Bone marrow (tissue), 2 donors: ENCODE data around the gene CITED2.
A peak's percentile ranks its signal among the peaks of the same experiment; 100 is the strongest.
"Not testable (repeated sequence)": the region's sequence is repeated elsewhere in the genome, so short reads cannot be mapped to it uniquely, and the experiment has no call there.

Experiments used
- DNase-seq, 2 donors: peaks; one replicate each; lab custom pipeline; 2025; lab: John Stamatoyannopoulos, UW

CITED2 gene, protein sequence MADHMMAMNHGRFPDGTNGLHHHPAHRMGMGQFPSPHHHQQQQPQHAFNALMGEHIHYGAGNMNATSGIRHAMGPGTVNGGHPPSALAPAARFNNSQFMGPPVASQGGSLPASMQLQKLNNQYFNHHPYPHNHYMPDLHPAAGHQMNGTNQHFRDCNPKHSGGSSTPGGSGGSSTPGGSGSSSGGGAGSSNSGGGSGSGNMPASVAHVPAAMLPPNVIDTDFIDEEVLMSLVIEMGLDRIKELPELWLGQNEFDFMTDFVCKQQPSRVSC

DNA sequence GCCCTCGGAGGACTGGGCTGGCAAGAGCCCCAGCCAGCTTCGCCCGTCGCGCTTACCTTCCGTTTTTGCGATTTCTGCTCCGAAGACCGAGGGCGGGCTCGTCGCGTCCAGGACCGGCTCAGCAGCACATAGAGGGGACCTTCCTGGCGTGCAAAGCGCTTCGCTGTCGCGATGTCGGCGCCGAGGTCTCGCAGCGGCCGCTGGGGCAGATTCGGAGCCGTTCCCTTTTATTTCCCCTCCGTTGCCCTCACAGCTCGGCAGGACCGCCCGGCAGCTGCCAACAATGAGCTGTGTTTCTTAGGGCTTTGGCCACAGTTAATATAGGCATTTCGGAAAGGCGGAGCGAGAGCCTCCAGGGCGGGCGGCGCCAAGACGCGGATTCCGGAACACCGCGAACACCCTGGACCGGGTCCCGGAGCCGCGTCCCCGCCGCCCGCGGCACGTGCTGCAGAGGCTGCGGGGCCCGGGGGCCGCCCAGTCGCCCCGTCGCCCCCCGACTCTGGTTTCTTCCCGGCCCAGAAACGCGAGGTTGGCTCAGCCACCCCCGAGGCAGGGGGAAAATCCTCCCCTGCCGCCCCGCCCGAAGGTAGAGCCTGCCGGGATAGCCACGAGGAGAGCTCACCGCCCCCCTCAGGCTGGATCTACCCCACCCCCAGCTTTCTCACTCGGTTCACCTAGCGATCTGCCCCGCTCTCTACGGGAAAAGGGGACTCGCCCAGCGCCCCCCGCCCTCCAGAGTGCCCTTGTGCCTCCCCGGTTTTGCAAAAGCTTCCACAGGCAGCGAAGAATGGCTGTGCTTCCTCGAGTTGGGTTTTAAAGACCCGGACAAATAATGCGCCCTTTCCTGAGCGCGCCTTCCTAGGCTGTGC lies at the start of gene CITED2:
CITED2 (minus strand) TSS at position 292 of the 869 bp plus-strand sequence. CDS start 704 bp downstream, outside the sequence.
- DNase-seq = peak; percentile 87 to 95

DNA sequence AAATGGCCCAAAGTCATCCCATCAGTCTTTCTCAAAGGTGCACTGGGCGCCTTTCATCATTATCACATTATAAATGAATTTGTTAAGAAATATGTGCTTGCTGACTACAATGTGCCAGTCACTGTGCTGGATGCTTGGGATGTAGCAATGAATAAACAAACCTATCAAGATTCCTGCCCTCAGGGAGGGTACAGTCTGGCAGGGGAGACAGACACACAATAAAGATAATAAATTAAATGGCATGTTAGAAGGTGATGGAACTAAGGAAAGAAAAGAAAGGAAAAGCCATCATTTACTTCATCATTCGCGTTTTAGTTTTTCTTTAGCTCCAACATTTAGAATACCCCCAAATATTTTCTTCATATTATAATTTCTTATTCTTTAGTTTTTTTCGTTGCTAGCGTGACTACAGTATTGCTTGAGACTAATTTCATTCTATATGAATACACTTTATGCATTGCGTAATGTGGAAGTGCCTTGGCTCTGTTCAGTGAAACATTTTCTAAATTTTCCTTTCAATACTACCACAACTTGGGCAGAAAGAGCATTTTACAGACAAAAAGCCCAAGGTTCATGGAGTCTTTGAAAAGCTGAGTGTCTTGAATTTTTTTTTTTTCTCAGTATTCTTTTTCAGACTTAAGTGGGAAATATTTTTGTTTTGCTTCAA lies 48.7 kb upstream of the CITED2 start:
- DNase-seq = no peak

DNA sequence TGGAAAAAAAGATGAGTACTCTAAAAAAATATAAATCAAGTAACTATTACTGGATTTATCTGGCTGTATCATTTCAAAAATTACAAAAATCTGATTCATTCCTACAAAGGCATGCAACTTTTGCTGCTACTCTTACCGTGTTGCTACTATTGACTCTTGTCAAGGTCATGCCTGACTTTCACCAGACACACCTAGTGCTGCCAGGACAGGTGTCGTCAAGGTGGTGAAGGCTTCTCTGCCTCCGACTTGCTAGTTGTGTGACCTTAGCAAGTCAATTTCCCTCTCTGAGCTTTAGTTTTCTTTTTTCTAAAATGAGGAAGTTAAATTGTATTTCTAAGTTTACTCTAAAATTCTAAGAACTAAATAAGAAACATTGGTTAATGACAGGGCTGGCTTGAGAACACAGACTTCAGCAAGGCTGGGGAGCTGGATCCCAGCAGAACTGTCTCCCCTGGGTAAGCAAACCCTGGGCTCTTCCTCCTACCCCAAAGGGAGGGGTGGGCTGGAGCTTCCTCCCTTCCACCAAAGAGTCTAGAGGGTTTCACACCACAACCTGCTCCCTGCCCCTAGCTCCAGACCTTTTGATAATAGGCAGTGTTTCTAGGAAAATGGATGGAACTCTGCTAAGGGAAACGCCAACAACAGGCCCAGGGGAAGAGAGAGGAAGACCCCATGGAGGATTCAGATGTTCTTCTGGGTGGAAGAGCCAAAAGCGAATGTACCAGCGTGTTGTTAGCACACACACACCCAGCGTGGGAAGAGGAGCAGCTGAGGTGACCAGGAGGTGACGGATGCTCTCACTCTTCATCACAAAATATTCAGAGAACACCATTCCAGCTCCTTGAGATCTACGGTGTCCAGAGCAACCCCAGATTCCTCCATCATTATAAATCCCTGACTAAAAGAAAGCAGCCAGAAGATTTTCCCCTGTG lies 47.9 kb upstream of the CITED2 start:
- DNase-seq = peak in 1 of 2 donors; percentile 37

DNA sequence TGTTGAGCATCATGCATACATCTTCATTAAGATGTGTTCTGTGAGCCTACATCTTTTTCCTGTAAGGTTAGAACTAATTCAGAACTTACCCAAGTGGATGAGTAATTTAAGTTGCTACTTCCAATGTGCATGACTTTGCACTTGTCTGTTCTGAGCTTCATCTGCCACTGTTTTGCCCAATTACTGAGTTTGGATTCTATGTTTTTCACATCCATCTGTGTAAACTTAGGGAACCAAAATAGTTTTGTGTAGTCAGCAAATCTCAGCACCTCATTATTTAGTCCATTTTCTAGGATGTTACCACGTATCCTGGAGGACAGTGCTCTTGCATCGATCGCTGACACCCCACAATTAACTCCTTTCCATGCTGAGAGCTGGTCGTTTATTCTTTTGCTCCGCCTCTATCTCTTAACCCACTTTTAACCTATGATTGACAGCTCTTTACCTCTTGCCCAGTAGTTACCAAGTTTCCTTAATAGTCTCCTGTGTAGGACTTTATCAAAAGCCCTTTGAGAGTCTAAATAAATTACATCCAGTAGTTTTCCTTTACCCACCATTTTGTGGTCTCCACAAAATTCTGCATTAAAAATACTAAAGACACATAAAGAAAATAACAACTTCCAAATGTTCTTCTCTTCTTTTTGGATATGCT lies 44.2 kb upstream of the CITED2 start:
- DNase-seq = no peak

DNA sequence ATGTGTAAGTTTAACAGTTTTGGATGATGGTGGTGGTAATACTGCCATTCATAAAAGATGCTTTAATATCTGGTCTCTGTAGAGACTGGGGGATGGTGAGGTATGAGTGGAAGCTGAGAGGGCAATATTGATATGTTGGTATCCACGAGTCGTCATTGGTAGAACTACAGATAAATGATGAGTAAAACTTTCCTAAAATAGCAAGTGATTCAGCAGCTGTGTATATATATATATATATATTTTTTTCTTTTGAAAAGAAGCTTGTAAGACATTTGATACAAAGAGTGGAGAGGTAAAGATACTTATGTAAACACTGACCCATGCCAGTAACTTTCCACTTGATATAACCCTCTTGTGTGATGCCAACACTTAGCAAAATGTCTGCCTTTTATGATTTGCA lies 41.7 kb upstream of the CITED2 start:
- DNase-seq = no peak

DNA sequence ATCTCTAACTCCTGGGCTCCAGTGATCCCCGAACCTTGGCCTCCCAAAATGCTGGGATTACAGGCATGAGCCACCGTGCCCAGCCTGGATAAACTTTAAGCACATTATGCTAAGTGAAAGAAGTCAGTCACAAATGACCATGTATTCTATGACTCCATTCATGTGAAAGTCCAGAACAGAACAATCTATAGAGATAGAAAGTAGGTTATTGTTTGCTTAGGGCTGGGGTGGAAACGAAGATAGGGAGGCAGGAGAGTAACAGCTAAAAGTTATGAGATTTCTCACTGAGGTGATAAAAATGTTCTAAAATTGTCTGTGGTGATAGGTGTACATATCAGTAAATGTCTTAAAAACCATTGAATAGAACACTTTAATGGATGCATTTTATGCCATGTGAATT lies 40.9 kb upstream of the CITED2 start:
- DNase-seq = no peak

DNA sequence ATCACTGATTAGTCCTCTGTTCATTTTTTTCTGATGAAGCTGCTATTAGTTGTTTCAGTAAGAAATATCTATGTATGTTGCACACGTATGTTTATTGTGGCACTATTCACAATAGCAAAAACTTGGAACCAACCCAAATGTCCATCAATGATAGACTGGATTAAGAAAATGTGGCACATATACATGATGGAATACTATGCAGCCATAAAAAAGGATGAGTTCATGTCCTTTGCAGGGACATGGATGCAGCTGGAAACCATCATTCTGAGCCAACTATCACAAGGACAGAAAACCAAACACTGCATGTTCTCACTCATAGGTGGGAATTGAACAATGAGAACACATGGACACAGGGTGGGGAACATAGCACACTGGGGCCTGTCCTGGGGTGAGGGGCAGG lies 37.7 kb upstream of the CITED2 start:
- DNase-seq = not testable (repeated sequence)

DNA sequence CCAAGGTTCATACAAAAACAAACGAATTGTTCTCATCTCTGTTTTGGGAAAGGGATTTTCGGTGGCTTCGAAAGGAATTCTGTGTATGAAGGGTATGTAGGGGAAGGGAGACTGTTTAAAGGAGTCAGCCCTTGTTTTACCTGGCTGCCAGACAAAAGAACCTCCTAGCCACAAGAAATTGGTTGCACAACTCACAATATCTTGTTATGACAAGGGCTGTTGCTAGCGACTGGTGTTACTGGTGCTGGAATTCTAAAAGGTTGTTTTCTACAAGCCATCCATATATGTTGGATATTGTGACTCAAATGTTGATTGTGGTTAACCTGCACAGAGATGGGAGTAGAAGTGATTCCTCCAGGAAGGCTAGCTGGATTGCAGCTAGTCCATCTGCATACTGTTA lies 34.6 kb upstream of the CITED2 start:
- DNase-seq = no peak

DNA sequence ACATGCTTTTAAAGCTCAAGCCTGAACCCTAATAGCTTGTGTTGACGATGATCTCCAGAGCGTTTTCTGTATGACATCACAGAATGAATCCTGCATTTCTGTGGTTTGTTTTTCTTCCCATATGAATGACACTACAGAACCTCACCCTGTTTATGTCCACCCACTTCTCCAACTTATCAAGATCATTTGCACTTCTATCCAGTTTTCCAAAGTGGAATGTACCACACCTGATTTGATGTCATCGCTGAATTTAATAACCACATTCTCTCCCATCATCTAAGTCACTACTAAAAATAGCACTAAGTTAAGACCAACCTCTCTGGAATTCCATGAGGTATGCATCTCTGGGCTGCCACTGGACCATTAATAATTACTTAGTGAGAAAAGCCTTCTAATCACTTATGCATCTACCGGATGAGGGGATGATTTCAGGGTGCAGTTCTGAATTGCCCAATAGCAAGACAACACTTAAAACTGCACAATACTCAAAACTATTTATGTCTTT lies 33.3 kb upstream of the CITED2 start:
- DNase-seq = no peak

DNA sequence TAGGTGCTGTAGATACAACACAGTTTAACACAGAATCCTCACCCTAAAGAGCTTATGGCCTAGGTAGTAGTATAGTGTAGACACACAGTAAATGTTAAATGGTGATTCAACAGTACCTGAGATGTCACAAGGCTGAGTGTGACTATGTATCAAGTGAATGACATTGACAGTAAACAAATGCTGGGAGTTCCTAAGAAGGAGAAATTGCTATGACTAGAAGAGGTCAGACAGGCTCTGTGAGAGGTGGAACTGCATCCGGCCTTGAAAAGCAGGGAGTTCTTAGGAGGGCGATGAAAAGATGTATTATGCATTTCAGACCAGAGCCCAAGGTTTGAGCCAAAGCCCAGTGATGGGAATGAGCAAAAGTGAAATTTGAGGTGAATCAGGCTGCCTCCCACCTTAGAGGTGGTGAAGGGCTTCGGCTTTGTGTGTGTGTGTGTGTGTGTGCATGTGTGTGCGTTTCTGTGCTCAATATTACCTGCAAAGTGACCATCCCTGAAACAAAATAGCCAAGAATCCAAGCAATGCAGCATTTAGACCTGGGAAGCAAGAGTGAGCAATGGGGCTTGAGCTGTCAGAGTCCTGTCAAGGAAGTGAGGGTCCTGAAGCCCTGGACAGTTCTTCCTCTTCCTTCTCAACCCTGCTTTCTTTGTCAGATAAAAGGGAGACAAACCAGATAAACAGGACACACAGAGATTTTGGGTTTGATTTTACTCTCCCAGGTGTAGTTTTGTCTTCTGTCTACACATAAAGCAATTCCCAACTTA lies 32.3 kb upstream of the CITED2 start:
- DNase-seq = no peak

DNA sequence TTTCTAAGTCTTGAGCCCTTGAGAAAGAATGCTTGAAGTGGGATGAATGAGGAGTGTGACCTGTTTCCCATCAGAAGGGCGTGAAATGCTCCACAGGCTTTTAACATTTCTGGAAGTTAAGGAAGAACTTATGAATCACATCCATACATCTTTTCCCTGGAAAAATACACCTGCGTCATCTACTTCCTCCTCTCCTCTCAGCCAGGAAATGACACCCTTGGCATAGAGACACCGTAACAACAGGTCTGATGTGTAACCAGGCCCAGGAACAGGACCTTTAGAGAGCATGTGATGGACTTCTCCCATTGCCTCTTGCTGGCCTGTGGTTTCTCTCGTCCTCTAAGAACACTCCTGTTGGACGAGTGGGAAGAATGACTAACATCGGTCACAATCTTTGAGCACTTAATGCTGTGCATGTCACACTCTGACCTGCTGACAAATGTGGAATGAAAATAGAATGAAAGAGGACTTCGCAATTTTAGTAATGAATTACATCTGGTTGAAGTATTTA lies 28.5 kb upstream of the CITED2 start:
- DNase-seq = no peak

DNA sequence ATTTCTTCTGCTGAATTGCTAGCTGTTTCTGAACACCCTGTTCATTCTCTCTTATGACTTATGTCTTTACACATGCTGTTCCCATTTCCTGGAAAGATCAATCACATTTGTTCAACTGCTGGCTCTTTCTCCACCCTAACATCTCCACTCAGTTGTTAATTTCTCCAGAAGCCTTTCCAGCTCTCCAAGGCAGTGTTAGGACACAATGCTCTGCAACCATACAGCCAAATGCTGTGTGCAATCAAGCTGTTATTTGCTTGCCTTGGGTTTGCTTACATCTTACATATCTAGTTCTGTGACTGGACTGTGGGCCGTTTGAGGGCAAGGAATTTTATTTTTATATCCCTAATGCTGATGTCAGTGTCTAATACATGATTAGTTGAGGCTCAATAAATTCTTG lies 24.2 kb upstream of the CITED2 start:
- DNase-seq = no peak

DNA sequence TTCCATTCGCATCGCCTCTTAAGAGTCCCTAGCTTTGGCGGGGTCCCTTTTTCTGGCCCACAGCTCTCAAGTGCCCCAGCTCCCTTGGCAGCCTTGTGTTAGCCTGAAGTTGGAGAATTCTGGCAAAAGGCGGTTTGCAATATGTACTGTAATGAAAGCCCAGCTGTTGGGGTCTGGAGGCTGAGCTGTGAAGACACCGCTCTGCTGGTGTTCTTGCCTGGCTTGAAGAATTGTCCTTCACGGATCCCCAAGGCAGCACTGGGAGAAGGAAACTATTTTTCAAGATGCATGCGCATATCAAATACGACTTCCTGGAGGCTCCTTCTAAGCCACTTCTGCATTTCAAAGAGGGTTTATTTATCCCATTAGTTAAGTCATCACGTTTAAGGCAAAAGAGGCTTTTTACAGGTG lies 21.4 kb upstream of the CITED2 start:
- peak in 1 of 2 donors; percentile 54 for DNase-seq

DNA sequence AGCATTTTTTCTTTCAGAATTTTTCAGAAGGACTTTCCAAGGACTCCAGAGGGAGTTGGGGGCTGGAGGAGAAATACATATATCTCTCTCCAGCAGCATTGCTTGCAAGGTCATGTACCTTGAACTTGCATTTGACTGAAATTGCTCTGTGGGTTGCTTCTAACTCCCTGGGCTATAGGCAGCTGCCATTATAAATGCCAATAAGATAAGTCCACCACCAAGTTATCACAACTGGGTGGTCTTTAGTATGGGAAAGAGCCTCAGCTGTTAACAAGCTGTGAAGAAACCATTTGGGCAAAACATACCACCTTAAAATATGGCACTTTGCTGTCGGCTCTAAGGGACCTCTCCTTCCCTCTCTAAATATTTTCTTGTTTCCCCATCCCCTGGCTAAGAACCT lies 20.9 kb upstream of the CITED2 start:
- DNase-seq = no peak

DNA sequence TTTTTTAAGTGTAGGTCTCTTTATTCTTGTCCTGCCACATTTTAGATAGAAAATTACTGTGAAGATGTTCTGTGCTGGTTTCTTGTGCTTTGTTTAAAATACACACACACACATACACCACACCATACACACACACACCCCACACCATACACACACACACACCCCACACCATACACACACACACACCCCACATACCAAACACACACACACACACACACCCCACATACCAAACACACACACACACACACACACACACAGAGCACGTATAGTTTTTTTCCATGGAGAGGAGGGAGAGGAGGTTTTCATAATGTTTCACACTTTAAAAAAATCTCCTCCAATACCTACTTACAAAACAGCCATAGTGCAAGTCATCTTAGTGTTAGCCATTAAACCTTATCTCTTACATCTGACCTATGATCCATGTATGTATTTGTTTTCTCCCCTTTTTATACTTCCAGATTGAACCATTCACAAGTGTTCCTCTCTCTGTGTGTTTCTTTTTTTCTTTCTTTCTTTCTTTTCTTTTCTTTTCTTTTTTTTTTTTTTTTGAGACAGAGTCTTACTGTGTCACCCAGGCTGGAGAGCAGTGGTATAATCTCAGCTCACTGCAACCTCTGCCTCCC lies 19.7 kb upstream of the CITED2 start:
- DNase-seq = no peak

DNA sequence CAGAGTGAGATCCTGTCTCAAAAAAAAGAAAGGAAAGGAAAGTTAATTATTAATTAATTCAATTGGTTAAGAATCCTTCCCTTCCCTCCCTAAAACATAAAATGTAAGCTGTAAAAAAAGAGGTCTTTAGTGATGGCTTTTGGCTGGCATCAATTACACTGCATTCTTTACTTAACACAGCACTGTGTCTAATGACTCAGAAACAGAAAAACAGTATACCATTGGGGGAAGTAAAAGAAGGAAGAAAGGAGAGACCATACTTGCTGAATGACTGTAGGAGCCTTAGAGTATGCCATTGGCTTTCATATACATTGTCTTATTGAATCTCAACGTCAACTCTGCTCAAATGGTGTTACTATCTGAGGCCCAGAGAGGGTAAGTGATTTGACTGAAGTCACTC lies 18.3 kb upstream of the CITED2 start:
- DNase-seq = peak in 1 of 2 donors; percentile 45

DNA sequence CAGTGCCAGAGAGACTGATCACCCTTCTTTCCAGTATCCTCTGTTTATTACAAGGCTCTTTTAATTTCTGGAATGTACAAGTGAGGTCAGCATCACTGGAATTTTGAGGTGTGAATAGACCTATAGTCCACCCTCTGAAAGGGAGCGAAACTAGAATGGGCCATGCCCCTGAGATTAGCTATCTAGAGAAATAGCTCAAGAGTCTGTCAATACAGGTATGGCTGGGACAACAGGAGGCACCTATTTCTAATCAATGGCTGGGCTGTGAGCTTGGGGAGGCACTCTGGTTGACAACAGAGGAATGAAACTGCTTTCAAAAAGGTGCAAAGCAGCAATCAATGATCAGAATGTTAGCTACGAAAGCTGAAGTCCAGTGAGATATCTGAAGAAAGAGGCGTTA lies 17.3 kb upstream of the CITED2 start:
- no peak for DNase-seq

DNA sequence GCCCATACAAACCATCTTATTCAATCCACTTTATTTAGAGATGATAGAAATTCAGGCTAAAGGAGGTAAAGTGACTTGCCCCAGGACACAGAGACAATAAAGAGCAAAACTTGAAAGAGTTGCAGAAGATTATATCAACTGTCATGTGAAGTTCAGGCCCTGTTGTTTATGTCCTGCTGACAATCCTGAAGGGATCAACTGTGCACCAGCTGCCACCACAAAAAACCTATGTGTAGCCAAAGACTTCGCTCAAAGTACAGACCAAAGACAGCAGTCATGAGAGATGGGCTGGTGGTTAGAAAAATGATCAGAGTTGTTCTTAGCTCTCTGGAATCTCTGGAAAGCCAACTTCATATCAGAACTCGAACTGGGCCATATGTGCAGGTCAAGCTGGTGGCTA lies 16.0 kb upstream of the CITED2 start:
- no peak for DNase-seq

DNA sequence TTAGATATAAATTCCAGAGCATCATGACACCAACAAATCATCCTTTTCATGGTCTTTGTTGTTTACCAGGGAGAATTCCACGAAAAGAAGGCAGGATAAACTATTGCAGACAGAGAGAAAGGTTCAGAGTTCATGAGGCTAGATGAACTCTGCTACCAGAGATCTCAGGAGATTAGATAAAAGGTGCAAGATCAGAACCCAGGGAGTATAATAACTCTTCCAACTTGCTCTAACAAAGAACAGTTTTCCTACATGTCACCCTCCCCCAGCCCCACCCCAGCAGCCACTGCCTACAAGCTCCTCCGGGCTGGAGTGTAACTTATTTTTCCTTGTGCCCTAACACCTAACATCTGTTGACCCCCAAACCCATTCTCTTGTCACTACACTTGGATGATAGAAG lies 13.9 kb upstream of the CITED2 start:
- DNase-seq = no peak

DNA sequence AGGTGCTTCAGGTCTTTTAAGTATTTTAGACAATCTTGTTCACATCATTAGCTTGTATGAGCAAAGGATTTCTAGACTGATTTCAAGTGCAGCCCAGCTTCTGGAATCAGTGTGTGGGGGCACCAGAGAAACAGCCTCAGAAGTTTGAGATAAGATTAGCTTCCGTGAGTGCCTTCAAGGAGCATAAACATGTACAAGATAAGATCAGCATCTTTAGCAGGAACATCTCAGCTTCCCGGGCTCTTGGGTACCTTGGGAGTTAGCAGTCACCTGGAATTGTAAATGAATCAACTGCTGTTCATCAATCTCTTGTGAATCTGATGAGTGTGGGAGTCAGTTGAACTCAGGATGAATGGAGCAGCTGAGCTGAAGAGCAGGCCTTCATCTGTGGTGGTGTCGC lies 12.0 kb upstream of the CITED2 start:
- DNase-seq = no peak
